HG02970 (cell line): ENCODE measurements around the gene B3GAT3.
A peak's percentile ranks its signal among the peaks of the same experiment; 100 is the strongest.
"Not testable (repeated sequence)": the region's sequence is repeated elsewhere in the genome, so short reads cannot be mapped to it uniquely, and the experiment has no call there.

Experiments used
- ATAC-seq: cut with Tn5 transposase; IDR thresholded peaks from one replicate; pipeline ENCODE4 v1.9.1; 2021; ENCODE audit warnings: mild to moderate bottlenecking, moderate library complexity, moderate number of reproducible peaks; ENCODE audit not compliant: unreplicated experiment, low FRiP score

Gene B3GAT3

DNA sequence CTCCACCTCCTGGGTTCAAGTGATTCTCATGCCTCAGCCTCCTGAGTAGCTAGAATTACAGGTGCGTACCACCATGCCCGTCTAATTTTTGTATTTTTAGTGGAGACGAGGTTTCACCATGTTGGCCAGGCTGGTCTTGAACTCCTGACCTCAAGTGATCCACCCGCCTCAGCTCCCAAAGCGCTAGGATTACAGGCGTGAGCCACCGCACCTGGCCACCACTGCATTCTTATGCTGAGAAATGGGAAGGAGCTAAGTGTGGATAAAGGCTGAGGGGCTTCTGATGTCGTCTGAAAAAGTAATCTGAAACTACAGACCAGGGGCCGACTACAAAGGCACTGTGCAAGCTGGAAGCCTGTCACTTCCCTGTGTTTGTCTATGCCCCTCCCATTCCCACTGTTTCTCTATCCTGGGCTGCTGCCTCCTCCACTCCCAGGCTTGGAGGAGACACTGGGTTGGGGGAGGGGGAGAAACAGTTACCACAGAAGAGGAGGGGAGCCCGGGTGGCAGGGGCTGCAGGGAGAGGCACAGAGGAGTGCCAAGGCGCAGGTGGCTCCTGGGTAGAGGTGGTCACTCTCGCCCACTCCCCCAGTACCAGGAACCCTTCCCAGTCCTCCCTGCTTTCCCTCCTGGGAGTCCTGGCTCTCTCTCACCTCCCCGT lies 17.2 kb downstream of the B3GAT3 start:
- no peak for ATAC-seq

DNA sequence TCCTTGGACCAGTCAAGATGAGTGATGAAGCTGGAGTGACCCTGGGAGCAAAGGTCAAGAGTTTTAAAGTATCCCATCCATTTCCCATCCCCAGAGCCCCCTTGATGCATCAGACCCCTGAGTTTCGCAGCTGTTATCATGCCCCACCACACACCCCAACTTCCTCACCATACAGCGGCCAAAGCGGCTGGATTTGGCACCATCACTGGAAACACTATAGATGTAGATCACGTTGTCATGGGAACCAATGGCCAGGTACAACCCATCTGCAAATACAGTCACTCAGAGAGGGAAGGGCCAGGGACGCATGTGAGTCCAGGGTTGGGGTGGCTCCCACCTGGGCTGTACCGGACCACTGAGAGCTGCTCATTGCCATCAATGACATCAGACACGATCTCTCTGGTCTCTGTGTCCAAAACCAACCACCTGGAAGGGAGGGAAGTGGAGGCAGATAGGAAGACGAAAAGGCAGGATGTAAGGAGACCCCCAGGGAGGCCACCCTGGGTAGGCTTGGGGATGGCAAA lies 17.9 kb downstream of the B3GAT3 start:
- no peak for ATAC-seq

DNA sequence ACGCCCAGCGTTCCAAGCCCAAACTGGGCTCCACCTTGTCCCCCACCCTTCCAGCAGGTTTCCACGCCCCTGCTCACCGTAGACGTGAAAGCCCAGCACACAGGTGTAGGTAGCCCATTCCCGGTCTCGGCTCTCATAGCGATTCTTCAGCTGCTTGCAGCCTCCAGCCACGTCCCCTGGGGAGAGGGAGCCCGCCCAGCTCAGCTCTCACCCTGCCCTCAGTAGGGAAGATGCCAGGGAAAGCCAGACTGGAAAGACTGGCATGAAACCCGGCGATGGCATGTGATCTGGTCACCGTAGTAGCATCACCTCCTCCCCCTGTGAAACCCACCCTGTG lies 18.7 kb downstream of the B3GAT3 start:
- no peak for ATAC-seq

DNA sequence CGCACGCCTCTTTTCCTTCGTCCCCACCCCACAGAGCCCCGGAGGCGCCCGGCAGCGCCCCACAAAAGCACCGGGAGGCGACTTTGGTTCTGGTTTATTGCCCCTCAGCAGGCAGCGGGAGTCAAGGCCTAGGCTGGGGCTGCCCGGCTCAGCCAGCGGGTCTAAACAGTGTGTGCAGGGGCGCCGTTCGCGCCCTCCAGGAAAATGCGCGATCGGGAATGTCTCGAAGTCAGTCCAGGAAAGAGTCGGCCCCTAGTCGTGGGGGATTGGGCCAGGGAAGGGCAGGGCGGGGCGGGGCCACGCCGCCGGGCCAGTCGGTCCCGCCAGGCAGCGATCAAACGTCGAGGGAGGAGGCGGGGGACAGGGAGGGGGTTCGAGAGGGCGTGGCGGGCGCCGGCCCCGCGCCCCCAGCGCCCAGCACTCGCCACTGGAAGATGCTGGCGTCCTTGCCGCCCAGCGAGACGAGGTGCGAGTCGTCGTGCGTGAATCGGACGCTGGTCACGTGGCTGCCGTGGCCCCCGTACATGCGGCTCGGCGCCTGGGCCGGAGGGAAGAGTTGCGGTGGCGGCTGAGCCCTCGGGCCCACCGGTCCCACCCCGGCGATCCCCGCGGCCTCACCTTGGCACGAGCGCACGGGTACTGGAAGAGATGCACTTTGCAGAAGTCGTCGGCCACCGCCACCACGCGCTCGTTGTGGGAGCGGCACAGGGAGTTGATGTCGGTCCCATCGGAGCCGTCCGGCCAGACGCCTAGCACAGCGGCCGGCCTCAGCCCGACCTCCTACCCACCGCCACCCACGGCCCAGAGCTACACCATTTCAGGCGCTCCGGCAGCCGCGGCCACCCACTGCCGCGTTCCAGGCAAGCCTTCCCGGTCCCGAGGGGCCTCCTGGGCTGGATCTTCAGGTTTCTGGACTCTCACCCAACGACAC lies 19.4 kb downstream of the B3GAT3 start:
- no peak for ATAC-seq

DNA sequence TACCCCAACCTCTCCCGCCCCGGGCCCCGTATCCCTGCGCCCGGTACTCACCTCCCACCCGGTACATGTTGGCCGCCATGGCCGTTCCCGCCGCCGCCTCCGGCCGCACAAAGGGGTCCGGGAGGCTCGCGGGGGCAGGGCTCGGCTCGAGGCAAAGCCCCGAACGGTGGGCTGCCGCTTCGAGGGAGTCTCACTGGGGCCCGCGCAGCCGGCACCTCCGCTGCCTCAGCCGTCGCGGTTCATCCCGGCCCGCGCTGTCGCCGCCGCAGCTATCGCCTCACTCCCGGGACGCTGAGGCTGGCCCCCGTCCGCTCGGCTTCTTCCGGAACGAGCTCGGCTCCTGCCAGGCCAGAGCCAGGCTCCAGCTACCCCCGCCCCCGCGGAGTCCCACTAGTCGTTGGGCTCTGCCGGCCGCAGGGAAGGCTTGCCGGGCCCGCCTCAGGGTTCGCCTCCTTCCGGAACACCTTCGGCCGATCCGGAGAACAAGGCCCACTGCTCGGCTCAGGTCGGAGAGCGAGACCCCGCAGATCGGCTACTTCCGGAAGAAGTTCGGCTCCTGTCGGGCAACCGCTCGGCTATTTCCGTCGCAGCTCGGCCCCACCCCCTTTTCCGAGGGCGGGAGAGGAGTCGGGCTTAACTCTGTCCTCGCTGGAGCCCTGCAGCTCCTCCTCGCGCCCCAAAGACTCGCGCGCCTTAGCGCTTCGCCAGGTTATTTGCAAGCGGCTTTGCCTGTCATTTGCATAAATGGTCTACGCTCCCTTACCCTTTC lies 20.2 kb downstream of the B3GAT3 start, which contains the start of gene MTA2:
TSS of gene MTA2 (minus strand) at position 494 of the 769 bp plus-strand sequence. CDS start at position 79, 415 bp downstream.
- ATAC-seq, result peak; percentile 71

DNA sequence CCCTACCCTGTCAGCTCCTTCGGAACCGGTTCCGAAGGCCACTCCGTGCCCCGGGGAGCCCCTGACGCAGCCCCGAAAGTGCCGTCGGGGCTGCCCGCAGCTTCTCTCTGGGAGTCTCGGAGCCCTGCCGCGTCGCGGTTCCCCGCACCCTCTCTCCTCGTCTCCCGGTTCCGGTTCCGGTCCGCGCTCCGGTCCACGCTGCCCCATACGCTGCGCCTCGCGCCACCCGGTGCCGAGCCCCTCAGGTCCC lies 20.7 kb downstream of the B3GAT3 start:
- ATAC-seq, result no peak

DNA sequence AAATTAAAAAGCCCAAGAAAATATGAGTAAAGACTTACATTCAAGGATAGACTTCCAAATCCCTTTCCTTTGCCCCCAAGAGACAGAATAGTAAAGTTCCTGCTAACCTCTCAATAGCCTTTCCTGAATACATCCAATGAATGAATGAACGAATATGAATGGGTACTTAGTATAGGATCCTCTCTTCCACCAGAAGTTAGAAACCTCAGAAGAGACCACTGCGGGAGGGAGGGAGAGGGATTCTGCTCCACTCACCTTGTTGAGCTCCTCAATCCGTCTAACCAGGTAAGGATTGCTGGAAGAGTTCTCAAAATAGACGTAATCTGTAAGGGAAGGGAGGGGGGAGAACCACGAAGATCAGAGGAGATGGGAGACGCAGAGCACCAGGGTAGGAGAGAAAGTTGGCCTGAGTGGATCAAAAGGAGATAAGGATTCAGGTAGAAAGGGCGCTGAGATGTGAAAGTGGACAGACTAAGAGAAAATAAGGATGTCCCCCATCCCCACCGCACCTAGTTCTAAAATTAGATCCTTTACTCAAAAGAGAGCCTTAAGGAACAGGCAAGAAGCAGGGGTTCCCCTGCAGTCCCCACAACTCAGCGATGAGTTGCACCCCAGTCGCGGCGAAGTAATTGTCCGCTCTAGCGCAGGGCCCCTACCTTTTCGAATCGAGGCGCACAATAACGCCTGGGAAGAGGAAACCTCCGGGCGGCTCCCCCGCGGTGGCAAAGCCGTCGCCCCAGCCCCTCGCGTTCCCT lies 21.2 kb downstream of the B3GAT3 start:
- no peak for ATAC-seq

DNA sequence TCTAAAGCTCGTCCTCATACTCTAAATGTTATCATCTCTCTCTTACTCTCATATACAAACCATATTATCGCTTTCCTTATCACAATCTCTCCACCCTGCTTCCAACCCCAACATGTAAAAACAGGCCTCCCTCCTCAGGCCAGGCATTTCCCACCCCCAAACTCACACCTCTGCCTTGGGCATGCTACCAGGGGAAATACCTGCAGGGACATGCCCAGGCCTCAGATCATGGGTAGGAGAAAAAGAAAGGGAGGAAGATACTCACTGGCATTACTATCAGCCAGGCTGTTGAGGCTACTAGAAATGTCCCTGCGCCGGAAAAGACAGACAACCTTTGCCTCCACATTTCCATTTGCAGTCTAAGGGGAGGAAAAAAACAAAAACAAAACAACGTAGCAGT lies 21.9 kb downstream of the B3GAT3 start:
- no peak for ATAC-seq

DNA sequence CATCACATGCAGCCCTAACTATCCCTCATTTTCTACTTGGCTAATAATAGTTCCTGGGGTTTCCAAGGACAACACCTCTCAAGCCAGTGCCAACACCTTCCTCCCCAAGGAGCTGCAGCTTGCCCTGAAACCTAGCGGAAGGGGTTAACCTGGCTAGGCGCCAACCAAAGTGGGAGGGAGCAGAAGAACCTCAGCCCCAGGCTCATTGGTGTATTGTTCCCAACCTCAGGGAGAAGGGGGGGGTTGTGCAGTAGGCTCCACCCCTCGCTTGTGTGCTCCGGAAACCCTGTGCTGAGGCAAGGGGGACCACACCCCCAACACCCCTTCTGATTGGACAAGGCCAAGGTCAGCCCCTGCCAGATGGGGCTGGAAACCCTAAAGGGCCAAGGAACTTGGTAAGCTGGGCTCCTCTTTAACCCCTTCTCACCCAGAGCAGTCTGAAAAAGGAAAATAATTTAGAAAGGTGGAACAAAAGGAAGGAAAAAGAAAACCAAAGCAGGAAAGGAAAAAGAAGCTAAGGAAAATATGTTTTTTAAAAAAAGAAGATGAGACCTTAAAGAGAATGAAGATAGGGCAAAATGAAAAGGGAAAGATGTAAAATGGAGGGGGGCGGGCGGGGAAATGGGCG lies 22.6 kb downstream of the B3GAT3 start:
- ATAC-seq, result peak; percentile 33

DNA sequence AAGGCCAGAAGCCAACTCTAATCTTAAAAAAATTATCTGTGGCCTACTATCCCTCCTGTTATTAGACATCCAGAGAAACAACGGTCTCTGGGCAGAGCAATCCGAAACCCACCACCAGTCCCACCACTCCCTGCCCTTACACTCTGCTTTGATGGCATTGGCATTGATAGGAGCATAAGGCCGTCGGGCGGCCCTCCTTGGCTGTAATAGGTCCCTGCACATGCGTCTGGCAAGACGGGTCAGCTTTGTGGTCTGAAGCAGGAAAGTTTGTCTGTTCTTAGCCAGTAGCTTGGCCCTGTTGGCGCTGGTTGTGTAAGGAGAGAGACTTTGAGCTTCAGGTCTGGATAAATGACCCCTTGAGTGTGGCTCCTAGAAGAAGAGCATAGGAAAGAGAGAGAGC lies 26.7 kb downstream of the B3GAT3 start:
- no peak for ATAC-seq

DNA sequence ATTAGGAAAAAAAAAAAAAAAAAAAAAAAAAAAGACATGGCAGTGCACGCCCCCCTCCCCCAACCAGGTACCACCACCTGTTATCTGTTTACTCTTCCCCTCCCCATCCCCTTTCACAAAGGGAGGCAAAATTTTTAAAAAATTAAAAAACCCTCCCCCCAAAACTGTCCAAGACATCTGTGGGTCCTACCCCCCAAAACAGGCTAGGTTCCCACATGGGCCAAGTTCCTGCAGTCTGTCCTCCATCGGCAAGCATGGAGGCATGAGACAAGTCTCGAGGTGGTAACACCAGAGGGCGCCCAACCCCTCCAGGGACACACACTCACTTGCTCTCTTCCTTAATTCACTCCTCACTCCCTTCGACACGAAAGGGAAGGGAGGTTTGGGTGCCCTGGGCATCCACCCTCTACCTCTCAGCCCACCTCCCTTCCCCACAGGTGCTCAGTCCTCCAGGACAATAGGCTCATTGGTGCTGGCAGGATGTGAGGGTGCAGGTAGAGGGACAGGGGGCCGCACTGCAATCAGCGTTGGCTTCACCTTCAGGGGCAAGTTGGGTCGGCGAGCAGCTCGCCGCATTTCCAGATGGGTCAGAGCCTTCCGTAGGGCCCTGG lies 28.2 kb downstream of the B3GAT3 start:
- ATAC-seq, result no peak

DNA sequence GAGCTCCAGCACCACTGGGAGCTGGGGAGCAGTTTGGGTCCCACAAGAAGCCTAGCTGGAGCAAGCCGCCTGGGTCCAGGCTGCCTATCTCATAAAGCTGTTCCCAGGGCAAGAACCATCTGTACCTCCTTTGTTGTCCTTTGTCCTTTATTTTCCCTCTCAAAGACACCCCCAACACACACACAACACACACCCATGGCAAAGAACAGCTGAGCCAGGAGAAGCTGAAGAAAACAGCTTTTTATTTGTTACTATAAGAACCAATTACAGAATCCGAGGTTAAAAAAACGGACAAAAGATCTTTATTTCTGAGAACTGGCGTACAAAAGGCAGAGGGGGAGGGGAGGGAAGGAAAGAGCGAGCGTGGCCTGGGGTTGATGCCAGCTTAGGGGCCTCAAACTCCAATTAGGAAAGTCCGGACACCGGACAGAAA lies 28.8 kb downstream of the B3GAT3 start:
- no peak for ATAC-seq

DNA sequence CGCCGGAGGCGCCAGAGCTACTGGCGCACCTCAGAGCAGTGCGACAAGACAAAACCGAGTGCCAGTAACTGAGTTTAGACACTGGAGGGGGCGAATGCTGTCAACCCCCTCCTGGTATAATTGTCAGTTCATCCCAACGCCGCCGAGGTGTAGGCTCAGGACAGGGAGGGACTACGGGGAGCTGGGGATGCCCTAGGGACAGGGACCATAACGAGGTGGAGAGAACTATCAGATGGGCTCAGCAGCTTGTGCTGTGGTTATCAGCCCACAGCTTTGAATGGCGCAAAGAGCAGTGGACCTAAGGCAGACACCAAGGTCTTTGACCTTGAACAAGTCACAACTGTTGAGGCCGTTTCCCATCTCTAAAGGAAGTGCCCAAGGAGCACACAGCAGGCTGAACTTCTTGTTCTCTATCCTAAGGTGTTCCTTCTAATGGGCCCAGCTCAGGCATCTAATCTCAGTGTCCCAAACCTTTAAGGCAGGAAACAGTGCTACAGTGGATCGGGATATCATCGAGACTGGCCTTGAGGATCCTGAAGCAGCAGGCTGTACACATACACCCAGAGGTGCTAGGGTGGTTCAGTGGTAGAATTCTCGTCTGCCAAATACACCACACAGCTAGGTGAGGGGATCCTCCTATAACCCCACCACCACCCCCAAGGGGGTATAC lies 29.5 kb downstream of the B3GAT3 start:
- no peak for ATAC-seq

DNA sequence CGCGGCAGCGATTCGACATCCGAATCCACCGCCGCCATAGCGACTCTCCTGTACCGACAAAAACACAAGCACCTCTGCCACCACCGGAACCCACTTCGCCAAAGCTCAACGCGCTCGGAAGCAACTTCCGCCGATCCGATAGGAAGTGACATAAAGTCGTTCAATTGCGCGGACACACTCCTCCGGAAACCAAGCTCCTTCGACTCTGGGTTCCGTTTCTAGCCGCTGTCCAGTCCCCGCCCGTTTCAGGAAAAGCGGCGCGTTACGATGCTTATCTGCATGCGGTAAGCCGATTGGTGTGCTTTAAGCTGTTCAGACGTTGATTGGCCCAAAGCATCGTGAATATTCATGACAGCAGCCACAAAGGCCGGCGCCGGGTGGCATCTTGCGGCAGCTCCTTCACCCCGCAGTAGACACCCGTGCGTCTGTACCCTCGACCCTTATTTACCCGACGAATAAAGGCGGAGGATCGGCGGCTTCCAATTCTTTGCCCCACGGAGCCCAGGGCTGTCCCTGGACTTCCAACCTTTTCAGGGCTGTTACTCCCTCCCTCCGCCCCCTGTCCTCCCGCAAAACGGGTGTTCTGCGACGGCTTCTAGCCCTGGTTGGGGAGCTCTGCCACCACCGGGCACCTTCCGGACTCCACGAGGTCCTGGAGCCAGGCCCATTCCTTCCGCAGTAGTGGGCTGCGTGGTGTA lies 30.2 kb downstream of the B3GAT3 start, which contains the start of gene TUT1:
TSS of gene TUT1 (minus strand) at position 76 of the 698 bp plus-strand sequence. CDS start at position 38, 38 bp downstream.
- ATAC-seq, result peak; percentile 80

DNA sequence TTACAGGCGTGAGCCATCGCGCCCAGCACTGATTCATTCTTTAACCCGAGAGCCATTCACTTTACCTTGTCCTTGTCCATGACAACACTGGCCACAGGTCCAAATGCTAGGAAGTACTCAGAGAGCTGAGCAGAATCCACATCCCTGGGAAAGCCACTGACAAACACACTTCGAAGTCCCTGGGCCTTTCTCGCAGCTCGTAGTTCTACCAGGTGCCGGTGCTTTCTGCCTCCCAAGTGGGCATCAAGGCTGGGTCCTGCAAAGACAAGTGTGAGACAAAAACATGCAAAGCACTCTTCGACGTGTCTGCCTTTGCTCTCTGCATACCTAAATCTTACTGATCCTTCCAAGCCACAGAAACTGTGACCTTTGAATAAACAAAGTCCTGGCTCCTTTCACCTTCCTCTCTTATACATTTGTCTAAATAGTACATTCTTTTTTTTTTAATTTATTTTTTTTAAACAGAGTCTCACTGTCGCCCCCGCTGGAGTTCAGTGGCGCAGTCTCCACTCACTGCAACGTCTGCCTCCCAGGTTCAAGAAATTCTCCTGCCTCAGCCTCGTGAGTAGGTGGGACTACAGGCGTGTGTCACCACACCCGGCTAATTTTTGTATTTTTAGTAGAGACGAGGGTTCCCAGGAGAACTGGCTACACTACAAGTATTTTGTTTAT lies 32.7 kb downstream of the B3GAT3 start:
- no peak for ATAC-seq

DNA sequence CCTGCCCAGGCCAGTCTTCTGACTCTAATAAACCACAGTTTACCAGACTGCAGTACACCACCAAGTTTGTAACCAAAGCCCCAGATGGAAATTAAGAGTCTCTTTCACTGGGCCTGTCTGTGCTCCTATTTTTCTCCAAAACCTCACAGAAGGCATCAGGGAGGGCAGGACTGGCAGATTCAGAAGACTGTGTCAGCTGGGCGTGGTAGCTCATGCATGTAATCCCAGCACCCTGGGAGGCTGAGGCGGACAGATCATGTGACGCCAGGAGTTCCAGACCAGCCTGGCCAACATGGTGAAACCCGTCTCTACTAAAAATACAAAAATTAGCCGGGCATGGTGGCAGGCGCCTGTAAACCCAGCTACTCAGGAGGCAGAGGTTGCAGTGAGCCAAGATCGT lies 36.4 kb downstream of the B3GAT3 start:
- ATAC-seq, result not testable (repeated sequence)

DNA sequence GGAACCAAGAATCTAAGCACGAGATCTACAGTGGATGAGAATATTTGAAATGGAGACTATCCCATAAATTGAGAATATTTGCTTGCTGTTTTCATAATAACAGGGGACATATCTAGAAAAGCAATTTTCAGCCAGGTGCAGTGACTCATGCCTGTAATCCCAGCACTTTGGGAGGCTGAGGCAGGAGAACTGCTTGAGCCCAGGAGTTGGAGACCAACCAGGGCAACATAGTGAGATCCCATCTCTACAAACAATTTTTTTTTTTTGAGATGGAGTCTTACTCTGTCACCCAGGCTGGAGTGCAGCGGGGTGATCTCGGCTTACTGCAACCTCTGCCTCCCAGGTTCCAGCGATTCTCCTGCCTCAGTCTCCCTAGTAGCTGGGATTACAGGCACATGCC lies 40.1 kb downstream of the B3GAT3 start:
- not testable (repeated sequence) for ATAC-seq
